Erythroblast (primary cell): ENCODE data around the gene RXFP1.

Experiments
- GATA1 ChIP-seq: IDR thresholded peaks from 2 replicates; pipeline ENCODE4 v1.6.1; 2011; ENCODE audit warnings: low read depth, mild to moderate bottlenecking, control low read depth, low read length, moderate library complexity
- POLR2A ChIP-seq: IDR thresholded peaks from 2 replicates; pipeline ENCODE4 v1.6.1; 2011; ENCODE audit warnings: mild to moderate bottlenecking, low read length

DNA sequence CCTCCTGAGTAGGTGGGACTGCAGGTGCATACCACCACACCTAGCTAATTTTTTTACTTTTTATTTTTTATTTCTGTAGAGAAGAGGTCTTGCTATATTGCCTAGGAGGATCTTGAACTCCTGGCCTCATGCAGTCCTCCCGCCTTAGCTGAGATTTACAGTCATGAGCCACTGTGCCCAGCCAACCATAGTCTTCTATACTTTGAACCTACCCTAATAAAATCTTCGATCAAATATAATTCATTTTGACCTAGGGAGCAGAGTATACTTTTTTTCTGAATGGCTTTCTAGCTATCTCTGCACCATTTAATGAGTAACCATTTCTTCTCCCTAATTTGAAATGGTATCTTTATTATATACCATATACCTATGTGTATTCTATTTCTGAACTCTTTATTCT, 157.1 kb downstream of the RXFP1 start:
- TF ChIP-seq POLR2A (no peak), GATA1 (no peak)
